GM12872 (cell line): ENCODE measurements around the gene RAMP1.

Experiments
- CTCF ChIP-seq: IDR thresholded peaks from 3 replicates; pipeline ENCODE4 v1.5.1; 2011; ENCODE audit warnings: low read depth, mild to moderate bottlenecking, low read length, moderate library complexity; ENCODE audit not compliant: insufficient read depth

RAMP1 gene

GRCh38 chr2:237894396-237894979, 35.1 kb downstream of the RAMP1 start:
- no peak for TF ChIP-seq CTCF

DNA sequence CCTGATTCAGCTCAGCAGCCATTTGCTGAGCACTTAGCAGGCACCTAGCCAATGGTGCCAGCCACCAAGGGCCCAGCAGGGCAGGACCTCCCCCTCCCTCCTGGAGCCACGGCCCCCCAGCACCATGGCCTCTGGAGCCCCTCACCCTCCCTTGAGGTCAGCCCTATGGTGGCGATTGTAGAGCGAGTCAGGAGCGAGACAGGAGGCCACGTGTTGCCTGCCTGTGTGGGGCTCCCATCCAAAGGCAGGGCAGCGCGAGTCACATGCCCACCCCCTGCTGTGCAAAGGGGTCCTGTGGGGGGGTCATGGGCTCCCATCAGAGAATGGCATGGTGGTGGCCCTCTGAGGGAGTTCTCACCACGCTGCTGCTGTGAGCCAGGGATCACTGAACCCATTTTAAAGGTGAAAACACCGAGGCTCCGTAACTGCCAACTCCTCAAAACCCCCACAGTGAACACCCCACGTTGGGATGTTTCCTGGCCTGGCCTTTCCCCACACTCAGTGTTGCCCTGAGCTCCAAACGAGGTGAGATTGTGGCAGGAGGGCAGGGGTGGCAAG, 35.6 kb downstream of the RAMP1 start:
- TF ChIP-seq CTCF: no peak

DNA sequence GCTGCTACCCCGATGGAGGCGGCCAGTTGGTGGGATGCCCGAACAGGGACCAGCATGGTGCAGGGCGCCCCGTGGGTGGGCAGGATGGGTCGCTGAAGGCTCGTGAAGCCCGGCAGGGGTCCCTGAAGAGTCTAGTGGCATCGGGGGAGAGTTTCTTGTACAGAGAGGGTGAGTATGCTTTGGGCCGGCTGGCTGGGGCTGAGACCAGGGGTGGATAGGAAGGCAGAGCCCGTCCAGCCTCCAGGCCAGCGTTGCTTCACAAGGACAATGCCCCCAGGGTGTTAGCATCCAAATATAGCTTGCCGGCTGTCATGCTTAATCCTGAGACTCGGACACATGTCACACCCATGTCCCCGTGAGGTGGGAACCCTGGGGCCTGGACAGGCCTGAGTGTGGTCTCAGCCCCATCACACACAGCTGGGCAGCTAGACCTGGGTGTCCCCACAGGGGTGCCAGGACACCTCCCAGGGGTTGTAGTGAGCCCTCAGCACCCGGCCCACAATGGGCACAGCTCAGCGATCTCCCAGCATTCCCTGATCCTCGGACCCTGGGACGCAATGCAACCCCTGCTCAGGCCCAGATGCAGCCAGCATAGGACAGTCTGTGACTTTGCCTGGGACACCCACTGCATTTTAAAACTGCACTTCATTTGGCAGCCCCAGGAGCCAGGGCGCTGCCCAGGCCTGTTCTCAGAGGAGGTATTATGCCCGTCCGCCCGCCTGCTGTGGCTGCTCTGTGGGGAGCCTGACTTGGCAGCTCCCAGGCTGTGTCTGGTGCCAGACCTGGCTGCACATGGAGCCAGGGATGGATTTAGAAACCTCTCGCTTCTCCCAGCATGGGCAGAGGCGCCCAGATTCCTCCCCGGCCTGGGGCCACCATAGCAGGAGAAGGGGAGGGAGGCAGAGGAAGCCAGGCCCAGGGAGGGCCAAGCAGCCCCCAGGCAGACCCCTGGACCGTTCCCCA, 36.4 kb downstream of the RAMP1 start:
- no peak for TF ChIP-seq CTCF

GRCh38 chr2:237896507-237896892, 37.1 kb downstream of the RAMP1 start:
- no peak for TF ChIP-seq CTCF

DNA sequence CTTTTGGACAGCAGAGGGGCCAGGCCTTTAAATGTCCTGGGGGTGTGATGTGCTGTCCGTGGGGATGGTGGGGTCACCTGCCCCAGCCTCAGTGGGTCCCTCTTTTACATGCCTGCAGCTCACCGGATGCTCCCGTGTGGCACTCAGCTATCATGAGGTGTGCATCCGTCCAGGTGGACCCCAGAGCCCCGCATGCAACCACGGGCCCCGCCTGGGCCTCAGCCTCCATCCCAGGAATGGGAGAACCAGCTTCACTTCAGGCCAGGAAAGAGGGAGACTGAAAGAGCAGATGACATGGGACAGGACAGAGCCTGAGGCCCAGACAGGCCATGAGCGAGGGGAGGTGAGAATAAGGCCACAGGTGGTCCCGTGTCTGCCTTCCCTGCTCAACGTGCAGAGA, 37.5 kb downstream of the RAMP1 start:
- no peak for TF ChIP-seq CTCF

DNA sequence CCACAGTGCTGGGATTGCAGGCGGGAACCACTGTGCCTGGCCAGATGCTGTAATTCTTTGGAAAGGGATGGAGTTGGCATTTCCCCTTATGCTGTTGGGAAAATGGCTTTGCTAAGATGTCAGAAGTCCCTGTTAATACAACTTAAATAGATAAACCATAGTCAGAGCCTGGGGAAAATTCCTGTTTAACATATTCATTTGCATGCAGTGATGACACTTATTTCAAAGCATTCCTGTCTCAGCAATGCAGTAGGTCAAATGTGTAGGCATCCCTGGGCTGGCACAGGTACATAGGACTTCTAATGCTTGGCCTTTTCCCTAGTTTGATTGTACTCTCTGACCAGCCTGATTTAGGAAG, 38.6 kb downstream of the RAMP1 start:
- no peak for TF ChIP-seq CTCF
